ENCODE measurements around the gene DOHH.
A peak's percentile ranks its signal among the peaks of the same experiment; 100 is the strongest.
"Not testable (repeated sequence)": the region's sequence is repeated elsewhere in the genome, so short reads cannot be mapped to it uniquely, and the experiment has no call there.

DOHH gene

DNA sequence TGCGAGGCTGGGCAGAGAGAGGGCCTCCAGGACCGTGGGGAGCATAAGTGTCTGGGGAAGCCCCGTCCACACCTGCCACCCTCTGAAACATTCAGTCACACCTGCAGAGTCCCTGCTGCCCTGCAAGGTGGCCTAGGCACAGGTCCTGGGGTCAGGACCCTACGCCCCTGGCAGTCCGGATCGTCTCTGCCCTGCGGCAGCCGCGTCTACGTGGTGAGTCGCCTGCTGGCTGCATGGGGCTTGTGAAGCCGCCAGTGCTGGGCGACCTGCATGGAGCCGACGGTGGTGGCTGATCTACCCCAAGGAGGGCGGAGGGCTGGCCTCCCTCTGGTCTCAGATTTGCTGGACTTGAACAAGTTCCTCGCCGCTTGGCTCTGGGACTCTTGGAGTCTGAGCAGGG lies 18.7 kb upstream of the DOHH start:
- no peak for DNase-seq (ENCODE audit: low read depth in 2 of 2)

DNA sequence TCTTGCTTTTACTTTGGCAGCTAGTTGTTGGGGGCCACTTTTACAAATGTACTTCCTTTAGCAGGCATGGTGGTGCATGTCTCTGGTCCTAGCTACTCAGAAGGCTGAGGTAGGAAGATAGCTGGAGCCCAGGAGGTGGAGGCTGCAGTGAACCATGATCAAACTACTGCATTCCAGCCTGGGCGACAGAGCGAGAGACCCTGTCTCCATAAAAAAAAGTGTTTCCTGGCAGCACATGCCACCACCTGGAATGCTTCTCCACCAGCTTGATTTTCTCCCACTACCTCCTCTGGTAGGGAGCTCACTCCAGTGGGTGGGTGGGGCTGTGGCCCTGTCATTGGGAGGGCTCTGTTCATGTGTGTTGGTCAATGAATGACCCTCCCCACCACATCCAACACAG lies 18.2 kb upstream of the DOHH start:
- no peak for DNase-seq (ENCODE audit: low read depth in 2 of 2)

DNA sequence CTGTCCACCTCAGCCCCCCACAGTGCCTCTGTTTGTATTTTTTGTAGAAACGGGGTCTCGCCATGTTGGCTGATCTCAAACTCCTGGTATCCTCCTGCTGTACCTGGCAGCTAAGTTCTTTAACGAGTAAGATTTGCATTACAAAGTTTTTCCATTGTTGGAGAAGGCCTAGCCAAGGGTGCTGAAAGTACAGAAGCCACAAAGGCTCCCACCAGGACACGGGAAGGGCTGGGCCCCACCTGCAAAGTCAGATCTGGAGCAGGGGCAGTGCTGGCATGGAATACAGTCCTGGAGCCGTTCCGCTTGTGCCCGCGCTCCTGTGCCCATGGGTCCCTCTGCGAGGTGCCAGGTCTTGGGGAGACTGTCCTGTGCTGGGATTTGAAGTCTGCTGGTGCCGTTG lies 17.8 kb upstream of the DOHH start:
- no peak for DNase-seq (ENCODE audit: low read depth in 2 of 2)

DNA sequence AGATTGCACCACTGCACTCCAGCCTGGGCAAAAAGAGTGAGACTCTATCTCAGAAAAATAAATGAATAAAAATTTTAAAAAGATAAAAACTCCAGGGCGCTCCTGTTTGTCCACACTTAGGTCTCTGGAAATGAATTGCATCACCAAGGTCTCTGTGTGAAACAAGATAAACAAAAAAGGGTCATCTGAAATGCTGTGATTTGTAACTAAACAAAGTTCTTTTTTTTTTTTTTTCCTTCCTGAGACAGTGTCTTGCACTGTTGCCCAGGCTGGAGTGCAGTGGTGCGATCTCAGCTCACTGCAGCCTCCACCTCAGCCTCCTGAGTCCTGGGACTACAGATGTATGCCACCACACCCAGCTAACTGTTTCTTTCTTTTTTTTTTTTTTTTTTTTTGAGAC lies 17.2 kb upstream of the DOHH start:
- DNase-seq (ENCODE audit: low read depth in 2 of 2) = no peak

DNA sequence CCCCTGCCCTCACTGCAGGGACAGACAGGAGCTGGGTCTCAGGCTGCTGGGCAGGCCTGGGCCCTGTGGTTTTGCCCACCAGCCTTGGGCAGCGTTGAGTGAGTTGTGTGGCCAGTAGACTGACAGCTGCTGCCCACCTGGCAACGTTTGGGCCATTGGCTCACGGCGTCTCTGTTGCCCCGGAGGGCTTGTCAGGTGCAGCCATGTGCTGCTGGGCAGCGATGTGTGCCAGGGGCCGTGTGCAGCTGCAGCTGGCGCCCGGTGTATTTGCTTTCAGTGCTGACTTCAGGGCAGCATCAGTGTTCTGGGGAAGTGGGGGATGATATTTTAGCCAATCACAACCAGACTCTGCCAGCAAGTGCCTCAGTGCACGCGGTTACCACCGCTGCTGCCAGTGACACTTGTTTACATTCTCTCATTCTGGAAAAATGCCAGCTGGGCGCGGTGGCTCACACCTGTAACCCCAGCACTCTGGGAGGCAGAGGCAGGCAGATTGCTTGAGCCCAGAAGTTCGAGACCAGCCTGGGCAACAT lies 16.3 kb upstream of the DOHH start:
- DNase-seq (ENCODE audit: low read depth in 2 of 2) = no peak

DNA sequence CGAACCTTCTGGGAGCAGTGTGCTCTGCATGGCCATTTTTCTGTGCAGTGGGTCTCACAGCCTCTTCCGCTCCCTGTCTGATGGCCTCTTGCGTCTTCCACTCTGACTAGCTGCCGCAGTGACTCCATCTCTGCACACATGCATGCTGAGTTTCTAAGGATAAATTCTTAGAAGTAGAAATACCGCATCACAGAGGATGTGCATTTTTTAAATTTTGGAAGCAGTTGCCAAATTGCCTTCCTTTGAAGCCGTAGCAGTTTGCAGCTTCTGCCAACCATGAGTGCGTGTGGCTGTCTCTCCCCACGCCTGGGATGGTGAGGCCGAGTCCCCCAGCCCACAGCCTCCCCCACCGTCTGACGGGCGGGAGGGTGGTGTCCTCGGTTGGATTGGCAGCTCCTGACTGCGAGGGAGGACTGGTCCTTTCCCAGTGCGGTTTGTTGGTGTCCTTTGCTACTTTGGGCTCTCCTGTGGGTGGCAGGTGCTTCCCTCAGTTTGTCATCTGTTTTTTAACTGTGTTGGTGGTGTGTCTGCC lies 15.5 kb upstream of the DOHH start:
- no peak for DNase-seq (ENCODE audit: low read depth in 2 of 2)

DNA sequence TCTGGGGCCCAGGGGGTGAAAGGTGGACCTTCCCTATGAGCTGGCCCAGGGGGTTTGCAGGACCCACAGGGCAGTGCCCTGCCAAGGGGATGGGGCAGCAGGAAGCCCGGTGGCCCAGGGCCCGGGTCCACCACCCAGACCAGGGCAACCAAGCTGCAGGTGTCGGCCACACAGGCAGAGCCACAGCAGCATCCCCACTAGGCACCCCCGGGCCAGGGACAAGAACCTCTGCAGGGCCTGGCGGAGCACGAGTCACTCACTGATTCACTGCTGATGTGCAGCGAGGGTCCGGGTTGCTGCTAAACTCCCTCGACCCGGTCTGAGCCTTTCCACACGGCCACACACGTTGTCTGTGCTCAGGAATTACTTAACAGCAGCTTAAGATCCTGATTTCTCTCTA lies 14.5 kb upstream of the DOHH start:
- DNase-seq (ENCODE audit: low read depth in 2 of 2) = no peak

DNA sequence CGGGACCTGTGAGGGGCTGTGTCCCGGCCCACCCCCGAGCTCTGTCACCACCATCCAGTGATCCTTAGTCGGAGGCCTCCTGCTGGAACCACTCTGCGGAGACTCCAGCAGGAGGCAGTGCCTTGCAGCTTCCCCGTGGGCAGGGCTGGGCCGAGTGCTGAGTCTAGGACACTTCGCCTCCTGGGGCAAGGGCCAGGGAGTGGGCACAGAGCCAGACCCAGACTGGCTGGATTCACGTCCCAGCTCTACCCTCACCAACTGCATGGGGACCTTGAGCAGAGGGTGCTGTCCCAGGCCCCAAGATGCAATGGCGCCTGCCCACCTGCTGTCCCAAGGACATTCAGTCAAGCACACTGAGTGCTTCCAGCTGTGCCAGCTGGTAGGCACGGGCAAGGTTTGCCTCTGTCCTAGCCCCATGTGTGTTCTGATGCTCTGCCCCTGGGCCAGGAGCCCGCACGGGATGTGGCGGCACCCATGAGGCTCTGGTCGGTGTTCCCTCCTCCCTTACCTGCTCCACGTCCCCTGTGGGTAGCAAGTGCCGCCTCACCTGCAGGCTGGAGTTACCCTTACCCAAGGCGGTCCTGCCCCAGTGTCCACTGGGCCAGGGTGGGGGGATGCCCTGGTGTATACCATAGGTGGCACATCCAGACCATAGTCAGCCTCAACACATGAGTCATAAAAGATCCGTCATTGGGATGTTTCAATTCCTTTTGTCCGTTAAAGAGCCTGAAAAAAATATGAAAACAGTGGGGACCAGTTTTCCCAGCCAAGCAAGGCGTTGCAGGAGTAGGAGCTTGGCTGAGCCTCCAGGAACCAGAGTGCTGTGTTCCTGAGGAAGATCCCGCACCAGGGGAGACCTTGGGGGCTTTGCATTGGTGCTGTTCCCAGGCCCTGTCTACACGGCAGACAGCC lies 13.0 kb upstream of the DOHH start:
- no peak for DNase-seq (ENCODE audit: low read depth in 2 of 2)

DNA sequence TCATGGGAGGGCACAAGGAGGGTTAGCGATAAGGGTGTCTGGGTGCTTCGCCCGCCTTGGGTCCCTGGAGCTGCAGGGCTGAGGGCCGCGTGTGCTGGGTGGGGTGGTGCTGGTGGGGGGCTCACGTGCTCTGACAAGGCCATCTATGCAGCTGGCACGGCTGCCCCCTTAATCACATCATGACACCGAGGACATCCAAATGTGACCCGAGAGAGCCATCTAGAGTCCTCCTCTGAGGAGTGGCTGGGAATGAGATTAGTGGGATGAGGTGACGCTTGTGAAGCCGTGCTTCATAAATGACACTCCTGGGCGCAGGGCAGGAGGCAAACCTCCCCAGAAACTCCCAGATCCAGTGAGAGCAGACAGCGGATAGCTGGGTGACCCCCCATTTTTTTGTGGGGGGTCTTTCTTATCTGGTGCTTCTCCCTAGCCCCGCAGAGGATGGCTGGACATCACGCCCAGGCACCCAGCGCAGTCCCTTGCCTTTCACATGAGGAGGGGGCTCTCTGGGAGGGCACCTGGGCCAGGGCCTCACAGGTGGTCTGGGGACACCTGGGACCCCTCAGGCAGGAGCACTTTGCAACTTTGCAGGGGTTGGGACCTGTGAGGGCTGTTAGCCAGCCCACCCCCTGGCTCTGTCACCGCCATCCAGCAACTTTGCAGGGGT lies 12.2 kb upstream of the DOHH start:
- DNase-seq (ENCODE audit: low read depth in 2 of 2) = no peak

DNA sequence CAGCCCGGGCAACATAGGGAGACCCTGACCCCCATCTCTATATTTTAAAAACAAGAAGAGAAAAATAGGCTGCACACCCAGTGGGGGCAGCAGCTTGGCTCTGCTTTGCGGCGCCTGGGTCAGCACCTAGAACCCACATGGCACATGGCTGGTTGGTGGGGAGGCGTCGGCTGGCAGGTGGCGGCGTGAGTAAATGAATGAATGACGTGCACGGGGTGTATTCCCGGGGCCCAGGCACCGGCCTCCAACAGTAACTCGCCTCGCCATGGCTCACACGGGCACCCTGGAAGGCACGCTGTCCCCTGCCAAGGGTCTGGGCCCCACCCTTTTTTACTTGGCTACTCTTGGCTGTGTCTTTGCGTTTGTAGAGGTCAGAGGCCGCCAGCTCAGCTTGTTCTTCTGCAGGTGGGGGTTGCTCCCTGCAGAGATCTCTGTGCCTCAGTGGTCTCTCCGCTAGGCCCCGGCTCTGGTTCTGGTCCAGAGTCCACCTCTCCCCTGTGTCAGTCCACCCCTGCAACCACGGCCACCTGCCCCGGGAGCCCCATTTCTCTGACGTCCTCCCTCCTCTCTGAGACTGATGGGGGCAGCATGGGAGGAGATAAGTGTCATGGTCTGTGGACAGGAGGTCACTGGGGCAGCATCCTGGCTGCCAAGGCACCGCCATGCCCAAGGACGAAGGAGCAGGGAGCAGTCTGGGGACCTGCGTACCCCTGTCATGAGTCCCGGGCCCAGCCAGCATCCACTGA lies 11.2 kb upstream of the DOHH start:
- no peak for DNase-seq (ENCODE audit: low read depth in 2 of 2)

DNA sequence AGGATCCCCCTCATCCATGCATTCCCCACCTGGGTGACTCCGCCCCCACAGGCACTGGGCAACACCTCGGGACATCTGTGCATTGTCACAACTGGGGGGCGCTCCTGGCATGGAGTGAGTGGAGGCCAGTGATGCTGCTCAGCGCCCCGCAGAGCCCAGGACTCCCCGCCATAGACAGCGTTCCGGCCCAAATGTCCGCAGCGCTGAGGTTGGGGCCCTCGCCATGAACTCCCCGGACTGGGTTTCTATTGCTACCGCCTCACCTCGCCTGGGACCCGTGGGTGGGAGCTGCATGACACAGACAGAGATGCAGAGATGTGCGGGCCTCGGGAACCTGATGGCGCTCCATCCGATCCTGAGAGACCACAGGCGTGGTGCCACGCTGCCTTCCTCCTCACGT lies 10.3 kb upstream of the DOHH start:
- DNase-seq (ENCODE audit: low read depth in 2 of 2) = no peak

DNA sequence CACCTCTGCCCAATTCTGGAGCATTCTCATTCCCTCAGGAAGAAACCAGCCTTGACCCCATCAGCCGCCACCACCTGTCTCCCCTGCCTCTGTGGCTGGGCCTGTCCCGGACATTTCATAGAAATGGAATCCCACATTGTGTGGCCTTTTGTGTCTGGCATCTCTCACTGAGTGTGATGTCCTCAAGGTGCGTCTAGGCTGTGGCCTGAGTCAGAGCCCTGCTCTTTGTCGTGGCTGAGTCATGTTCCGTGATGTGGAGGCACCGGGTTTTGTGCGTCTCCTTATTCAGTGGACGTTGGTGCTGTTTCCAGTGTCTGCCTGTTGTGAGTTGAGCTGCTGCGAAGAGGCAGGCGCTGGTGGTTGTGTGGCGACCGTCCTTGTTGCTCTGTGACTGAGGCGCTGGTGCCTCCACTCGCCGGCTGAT lies 9.1 kb upstream of the DOHH start:
- no peak for DNase-seq (ENCODE audit: low read depth in 2 of 2)

DNA sequence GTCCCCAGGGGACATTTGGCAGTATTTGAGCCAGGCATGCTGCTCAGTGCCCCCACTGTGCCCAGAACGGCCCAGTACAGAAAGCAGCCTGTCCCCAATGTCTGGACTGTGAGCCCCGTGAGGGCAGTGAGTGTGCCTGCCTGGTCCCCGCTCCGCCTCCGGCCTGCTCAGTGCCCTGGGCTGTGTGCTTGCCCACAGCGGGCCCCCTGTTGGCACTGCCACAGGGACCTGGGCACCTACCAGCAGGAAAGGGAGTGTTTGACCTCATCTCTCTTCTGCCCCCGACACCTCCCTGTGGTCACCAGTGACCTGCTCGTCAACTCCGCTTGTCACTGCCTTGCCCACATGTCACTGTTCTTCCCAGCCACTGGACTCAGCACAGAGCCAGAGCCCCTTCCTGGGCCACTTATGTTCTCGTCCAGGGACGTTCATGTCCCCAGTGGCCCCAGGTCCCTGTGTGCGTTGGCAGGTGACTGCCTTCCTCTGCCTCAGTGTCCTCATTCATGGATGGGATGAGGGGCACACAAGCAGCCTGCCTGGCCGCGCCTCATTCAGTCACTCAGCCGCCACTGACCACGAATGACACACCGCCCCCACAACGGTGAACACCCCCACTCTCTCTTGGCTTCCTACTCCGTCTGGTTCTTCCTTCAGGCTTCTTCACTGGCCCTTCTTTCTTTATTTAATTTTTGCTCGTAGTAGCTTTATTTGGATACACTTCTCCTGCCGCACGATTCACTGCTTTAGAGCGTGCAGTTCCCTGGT lies 8.5 kb upstream of the DOHH start:
- DNase-seq (ENCODE audit: low read depth in 2 of 2) = no peak

DNA sequence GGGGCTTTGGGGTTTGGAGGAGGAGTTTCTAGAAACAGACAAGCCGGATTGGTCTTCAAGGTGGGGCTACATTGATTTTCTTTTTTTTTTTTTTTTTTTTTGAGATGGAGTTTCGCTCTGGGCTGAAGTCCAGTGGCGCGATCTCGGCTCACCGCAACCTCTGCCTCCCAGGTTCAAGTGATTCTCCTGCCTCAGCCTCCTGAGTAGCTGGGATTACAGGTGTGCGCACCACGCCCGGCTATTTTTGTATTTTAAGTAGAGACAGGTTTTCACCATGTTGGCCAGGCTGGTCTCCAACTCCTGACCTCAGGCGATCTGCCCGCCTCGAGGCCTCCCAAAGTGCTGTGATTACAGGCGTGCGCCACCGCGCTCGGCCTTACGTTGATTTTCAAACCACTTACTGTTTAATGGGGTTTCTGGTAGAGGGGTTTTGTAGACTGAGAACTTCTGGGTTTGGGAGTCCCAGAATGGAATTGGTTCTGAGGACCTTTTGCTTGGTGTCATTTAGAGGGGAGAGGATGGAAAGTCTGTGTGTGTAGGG lies 7.7 kb upstream of the DOHH start:
- not testable (repeated sequence) for DNase-seq (ENCODE audit: low read depth in 2 of 2)

DNA sequence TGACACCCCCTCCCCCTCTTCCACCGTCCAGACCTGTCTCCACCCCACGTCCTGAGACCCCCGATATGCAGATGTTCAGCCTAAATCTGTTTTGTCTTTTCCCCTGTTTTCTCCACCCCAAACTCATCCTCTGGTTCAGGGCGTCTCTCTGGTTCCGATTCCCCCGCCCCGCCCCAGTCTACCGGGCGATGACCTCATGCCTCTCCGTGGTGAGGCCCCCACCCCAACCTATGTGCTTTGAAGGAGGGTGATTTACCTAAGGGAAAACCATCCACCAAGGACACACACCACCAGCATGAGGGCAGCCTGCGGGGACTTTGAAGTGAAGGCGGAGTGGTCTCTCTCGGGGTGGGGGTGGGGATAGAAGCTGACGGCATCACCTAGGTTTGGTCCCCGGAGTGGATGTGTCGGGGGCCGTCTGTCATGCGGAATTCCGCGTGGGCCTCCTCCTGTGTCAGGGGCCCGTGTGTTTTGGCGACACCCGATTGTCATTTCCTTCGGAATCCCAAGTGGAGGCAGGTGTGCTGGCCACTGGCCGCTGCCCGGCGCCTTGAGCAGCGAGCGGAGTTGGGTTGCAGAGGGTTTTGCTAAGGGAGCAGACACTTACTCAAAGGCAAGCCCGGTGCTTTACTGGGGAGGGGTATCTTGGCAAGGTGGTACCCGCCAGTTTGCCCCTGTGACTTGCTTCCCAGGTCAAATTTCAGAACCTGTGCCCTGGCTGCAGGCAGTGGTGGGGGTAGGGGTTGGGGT lies 7.1 kb upstream of the DOHH start:
- peak in 1 of 2 donors; percentile 30 for DNase-seq (ENCODE audit: low read depth in 2 of 2)

DNA sequence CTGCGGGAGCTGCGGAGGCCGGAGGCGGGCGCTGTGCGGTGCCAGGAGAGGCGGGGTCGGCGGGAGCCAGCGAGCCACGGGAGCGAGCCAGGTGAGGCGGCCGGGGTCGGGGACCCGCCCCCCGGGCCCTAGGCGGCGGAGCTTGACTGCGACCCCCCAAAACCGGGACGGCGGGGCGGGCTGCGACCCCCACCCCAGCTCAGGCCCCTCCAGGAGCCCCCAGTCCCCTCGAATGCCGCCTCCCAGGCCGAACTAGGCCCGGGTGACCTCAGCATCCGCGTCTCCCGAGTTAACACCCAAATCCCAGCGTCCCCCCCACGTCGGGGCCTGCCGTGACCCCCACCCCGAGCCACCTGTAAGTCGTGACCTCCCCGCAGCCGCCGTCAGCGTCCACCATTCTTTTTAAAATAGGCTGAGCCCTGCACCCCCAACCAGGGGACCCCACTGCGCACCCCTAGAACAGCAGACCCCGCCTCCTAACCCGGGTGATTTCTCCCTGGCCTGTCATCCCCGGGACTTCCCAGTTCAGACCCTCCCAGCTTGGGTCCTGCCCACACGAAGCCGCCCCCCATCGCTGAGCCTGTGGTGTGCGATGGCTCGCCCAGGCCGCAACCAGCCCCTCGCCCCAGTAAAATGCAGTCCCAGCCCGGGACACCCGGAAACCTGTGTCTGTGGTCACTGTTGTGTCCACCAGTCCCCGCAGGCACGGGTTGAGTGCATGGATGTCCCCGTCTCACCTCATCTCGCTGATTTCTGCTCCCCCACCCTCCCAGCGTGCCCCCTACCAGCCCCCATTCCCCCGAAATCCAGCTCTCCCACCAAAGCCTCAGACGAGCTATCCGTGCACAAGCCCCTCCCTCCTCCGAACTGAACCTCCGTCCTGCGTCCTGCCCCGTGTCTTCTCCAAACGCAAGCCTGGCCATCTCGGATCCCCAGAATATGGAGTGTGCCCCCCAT lies 6.2 kb upstream of the DOHH start:
- DNase-seq (ENCODE audit: low read depth in 2 of 2) = no peak

DNA sequence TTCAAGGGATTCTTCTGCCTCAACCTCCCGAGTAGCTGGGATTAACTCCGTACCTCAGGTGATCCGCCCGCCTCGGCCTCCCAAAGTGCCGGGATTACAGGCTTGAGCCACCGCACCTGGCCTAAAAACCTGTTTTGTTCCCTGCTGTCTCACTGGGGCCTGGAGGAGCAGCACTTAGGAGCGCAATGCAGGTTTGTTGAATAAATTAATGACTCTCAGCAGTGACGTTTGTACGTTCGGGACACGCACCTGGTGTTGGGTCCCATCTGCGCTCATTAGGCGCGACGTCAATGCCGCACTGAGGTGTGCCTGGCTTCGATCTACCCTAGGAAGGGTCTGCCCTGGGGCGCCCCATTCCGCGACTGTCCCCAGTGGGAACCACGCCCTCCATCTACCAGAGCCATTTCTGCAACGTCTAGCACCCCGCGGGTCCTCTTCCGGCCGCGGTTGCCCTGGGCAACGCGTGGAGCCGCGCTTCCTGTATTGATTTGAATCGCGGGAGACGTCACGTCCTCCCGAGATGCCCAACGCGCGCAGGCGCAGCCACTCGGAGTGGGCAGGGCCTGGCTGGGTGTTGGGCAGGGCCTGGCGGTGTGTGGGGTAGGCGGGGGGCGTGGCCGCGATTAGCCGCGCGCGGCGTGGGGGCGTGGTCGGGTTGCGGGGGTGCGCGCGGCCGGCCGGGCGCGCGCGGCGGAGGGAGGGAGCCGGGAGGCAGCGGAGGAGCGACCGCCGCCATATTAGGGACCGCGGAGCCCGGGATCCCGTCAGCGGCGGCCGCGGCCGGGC lies 5.3 kb upstream of the DOHH start, which contains the start of gene FZR1:
TSS of gene FZR1 (plus strand) at position 714 of the 786 bp plus-strand sequence. CDS start 16,679 bp downstream, outside the sequence.
- DNase-seq (ENCODE audit: low read depth in 2 of 2) = peak; percentile 99 to 100

DNA sequence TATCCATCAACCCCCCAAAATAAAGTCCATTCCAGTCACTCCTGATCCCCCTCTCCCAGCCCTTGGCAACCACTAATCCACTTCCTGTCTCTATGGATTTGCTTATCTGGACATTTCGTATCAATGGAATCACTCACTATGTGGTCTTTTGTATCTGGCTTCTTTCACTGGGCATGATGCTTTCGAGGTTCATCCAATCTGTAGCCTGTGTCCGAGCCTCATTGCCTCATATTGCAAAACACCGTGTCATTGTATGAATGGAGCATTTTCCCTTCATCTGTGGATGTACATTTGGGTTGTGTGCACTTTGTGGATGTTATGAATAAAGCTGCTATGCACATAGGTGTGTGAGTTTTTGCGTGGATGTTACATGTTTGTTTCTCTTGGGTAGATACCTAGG lies 4.3 kb upstream of the DOHH start:
- no peak for DNase-seq (ENCODE audit: low read depth in 2 of 2)
